A549 treated with CpdA at 1 μM for 4 hours (cell line): ENCODE results near the gene INO80C. TPM values are rescaled to one million over a fixed set of nuclear protein-coding genes. Genes with fewer than 3 reads are reported as not detected.

ENCODE experiments used
- total RNA-seq: library from RNA; stranded (reverse); fragments of 200-300 nt; extraction: Qiagen RNA extraction; gene quantifications from 5 replicates; pipeline ENCODE4 v1.2.3, GENCODE V29; 2022; ENCODE audit warnings: low read depth

Gene INO80C, protein sequence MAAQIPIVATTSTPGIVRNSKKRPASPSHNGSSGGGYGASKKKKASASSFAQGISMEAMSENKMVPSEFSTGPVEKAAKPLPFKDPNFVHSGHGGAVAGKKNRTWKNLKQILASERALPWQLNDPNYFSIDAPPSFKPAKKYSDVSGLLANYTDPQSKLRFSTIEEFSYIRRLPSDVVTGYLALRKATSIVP
- 20.9 to 25.7 TPM (median 23.4 TPM) in 5 replicates for total RNA-seq

DNA sequence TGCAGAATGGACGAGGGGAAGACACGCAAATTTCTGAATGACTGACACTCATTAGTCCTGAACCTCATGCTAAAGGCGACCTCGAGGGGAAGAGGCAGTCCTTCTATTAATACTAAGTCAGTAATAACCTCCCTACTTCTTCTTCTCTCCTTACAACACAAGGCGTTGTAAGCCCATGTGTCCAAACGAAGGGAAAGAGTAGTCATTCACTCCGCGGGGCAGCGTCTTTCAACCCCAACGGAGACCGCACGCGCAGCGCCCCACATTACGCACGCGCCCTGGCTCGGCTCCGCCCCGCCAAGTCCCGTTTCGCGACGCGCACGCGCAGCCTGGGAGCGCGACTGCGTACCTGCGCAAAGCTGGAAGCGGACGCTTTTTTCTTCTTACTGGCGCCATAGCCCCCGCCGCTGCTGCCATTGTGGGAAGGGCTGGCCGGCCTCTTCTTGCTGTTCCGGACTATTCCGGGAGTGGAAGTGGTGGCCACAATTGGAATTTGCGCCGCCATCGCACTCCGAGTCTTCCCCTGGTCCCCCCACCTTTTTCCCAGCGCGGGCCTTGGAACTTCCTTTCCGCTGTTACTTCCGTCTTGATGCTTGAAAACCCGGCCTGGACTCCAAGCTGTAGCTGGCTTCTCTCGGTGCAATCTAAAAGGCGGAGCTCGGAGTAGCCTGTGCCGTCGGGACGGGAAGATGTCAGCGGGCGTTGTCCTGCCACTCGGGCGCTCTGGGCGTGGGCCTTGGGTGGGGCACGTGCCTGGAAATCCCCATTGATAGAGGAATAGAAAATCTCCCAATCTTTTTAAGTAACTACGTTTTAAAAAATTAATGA lies at the start of gene INO80C:
Gene INO80C, minus strand, starts transcription at position 591 of the 828 bp plus-strand sequence. Its CDS starts 86 bp downstream, at position 505.

Other genes starting within 250 kb of the INO80C start
- gene ZSCAN30, start 207.7 kb downstream of the INO80C start, total RNA-seq: 0.52 to 1.8 TPM (median 0.79 TPM) in 5 replicates
- gene ZNF24, start 153.5 kb downstream of the INO80C start, total RNA-seq: 11.8 to 13.0 TPM (median 12.5 TPM) in 5 replicates
- 0.56 to 1.0 TPM (median 0.69 TPM) in 5 replicates for gene ZNF396, start 120.6 kb downstream of the INO80C start, total RNA-seq
- 48.9 to 68.6 TPM (median 55.8 TPM) in 5 replicates for gene GALNT1, start 83.8 kb upstream of the INO80C start, total RNA-seq